Activated CD8-positive, alpha-beta memory T cell treated with anti-CD3 and anti-CD28 coated beads for 36 hours (primary cell): ENCODE results near the gene SOBP. TPM values are rescaled to one million over a fixed set of nuclear protein-coding genes. Genes with fewer than 3 reads are reported as not detected.

Source experiments
- CTCF ChIA-PET: fragments of 350-600 bp; sonication (Branson Sonifier 250); formaldehyde crosslinking; loops from one replicate; lab custom pipeline; 2021; ENCODE audit warnings: antibody characterized with exemption; lab: Charles Lee
- POLR2A ChIA-PET: fragments of 350-600 bp; sonication (Branson Sonifier 250); formaldehyde crosslinking; loops from one replicate; lab custom pipeline; 2021; ENCODE audit warnings: antibody characterized with exemption; lab: Charles Lee
- total RNA-seq, 2 experiments: library from RNA; stranded (reverse); gene quantifications; one replicate each; pipeline ENCODE4 v1.2.3, GENCODE V29; 2021

SOBP gene
- total RNA-seq, 2 experiments from 2014 or later: 1.0 to 1.6 TPM

DNA sequence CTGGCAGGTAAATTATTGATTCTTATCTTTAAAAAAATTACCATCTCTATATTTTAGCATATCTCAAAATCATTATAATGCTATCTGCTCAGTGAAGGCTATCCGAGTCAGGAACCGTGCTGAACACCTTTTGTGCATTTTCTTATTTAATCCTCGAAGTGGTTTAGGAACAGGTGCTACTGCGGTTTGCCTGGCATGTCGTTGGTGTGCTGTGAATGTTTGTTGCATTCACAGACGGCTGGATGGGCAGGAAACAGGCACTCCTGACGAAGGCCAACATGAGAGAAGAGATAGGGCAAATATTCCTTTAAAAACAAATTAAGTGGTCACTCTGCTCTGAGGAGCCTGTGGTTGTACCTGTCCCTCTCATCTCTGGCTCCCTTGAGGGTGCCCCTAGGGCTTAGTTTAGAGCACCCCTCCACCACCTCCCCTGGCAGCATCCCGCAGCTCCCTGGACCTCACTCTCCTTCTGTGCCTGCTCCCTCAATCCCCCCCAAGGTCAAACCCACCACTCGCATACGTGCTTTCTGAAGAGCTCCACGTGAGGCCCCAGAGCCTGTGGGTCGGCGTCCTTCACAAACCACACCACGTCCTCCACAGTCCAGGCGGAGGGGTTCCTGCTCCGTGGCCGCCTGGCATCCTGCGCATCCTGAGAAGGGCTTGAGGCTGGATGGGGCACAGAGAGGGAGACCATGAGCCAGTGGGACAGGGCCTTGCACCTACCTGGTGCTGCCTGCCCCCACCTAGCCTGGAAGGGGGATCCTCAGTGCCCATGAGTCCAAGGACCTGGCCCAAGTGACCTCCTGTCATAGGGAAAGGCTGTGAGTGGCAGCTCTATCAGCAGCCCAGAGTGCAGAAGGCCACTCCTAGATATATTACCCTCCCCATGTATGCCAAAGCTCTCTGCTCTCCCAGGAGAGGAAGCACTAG is 217.7 kb downstream of the SOBP start:
- CTCF ChIA-PET: interaction anchor here (0.7 to 1.4 kb wide), 2 partner anchors 27 to 134 kb away, joined by 3 read pairs; no protein-coding TSS in a partner anchor
- POLR2A ChIA-PET: no interaction called here

DNA sequence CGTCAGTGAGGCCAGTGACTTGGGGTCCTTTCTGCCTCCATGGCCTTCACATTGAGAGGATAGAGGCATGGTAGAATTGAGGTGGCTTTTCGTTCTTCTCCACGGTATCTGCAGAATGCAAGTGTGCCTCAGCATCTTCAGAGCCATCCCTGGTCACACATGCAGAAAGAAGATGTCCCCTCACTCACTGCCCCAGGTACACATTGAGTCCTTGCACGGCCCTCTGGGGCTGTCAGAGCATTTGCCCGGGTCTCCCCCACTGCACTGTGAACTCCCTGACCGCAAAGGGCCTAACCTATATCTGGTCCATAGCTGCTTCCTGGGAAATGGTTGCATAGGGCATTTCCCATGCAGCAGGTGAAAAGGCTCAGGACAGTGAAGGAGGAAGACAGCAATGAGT is 218.5 kb downstream of the SOBP start:
- CTCF ChIA-PET: interaction anchor here (1.1 to 1.6 kb wide), 3 partner anchors 11 to 34 kb away, joined by 3 to 4 read pairs (median 3); no protein-coding TSS in a partner anchor
- POLR2A ChIA-PET: no interaction called here

DNA sequence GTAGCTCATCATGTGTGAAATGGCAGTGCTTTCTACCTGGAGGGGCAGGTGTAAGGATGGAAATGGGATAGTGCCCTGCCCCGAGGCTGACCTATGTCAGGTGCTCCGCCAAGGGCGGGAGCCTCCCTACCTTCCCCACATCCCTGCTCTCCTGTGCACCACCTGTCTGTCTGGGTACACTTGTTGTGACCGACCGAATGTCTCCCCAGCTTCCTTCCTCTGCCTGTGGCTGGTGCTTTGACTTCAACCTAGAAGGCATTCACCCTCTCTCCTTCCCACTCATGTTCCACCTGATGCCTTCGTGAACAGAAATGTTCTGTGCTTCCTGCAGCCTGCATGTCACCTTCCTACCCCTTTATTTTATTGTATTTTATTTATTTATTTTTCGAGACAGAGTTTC is 219.4 kb downstream of the SOBP start:
- ChIA-PET CTCF (interaction anchor here (1.1 to 1.6 kb wide), 2 partner anchors 10 to 35 kb away, joined by 3 to 4 read pairs; no protein-coding TSS in a partner anchor), POLR2A (interaction anchor here (0.5 kb wide), 1 partner anchor 644 kb away, joined by 4 read pairs; no protein-coding TSS in a partner anchor)

Other genes with a start within 250 kb of the SOBP start
- gene PDSS2, start 30.6 kb upstream of the SOBP start, total RNA-seq: 10 to 100 TPM; 12.6 to 14.9 TPM